ENCODE measurements around the gene WNT7A.
"Not testable (repeated sequence)": the region's sequence is repeated elsewhere in the genome, so short reads cannot be mapped to it uniquely, and the experiment has no call there.

WNT7A gene

GRCh38 chr3:13860001-13860400 lies 19.9 kb downstream of the WNT7A start:
- DNase-seq (ENCODE audit: insufficient read length) (no peak), FAIRE-seq (no peak)
- TF ChIP-seq TAF1 (IDR thresholded peaks at IDR 0.05; ENCODE audit: borderline replicate concordance, low read depth, low read length), result no peak
- TF ChIP-seq POLR2AphosphoS5 (IDR thresholded peaks at IDR 0.05; ENCODE audit: low read depth, low read length), result no peak
- TF ChIP-seq POLR2A (IDR thresholded peaks at IDR 0.05; ENCODE audit: low read depth, low read length), result no peak

GRCh38 chr3:13858768-13859520 lies 20.9 kb downstream of the WNT7A start:
- no peak for FAIRE-seq

GRCh38 chr3:13857702-13858380 lies 22.0 kb downstream of the WNT7A start:
- FAIRE-seq, result no peak
- TF ChIP-seq POLR2AphosphoS5 (IDR thresholded peaks at IDR 0.05; ENCODE audit: low read depth, low read length), result no peak
- no peak for TF ChIP-seq POLR2A (IDR thresholded peaks at IDR 0.05; ENCODE audit: low read depth, low read length)
- no peak for TF ChIP-seq TAF1 (IDR thresholded peaks at IDR 0.05; ENCODE audit: borderline replicate concordance, low read depth, low read length)

More at GRCh38 chr3:13858768-13859520, 20.9 kb downstream of the WNT7A start:
- TF ChIP-seq POLR2AphosphoS5 (IDR thresholded peaks at IDR 0.05; ENCODE audit: low read depth, low read length) (no peak), TAF1 (IDR thresholded peaks at IDR 0.05; ENCODE audit: borderline replicate concordance, low read depth, low read length) (no peak), POLR2A (IDR thresholded peaks at IDR 0.05; ENCODE audit: low read depth, low read length) (no peak)
- no peak for DNase-seq (ENCODE audit: insufficient read length)

GRCh38 chr3:13856628-13857027 lies 23.2 kb downstream of the WNT7A start:
- not testable (repeated sequence) for DNase-seq (ENCODE audit: insufficient read length); FAIRE-seq

More at GRCh38 chr3:13857702-13858380, 22.0 kb downstream of the WNT7A start:
- no peak for DNase-seq (ENCODE audit: insufficient read length)

- FAIRE-seq (no peak), DNase-seq (ENCODE audit: insufficient read length) (no peak)
- TF ChIP-seq TAF1 (IDR thresholded peaks at IDR 0.05; ENCODE audit: borderline replicate concordance, low read depth, low read length), result no peak
- no peak for TF ChIP-seq POLR2A (IDR thresholded peaks at IDR 0.05; ENCODE audit: low read depth, low read length)
- no peak for TF ChIP-seq POLR2AphosphoS5 (IDR thresholded peaks at IDR 0.05; ENCODE audit: low read depth, low read length)
These were observed 23.9 kb downstream of the WNT7A start for GRCh38 chr3:13856006-13856405.

- DNase-seq (ENCODE audit: insufficient read length), result no peak
- FAIRE-seq, result no peak
These were observed 25.4 kb downstream of the WNT7A start for GRCh38 chr3:13854492-13854891.

GRCh38 chr3:13853978-13854296 lies 25.9 kb downstream of the WNT7A start:
- no peak for TF ChIP-seq TAF1 (IDR thresholded peaks at IDR 0.05; ENCODE audit: borderline replicate concordance, low read depth, low read length)
- TF ChIP-seq POLR2A (IDR thresholded peaks at IDR 0.05; ENCODE audit: low read depth, low read length), result no peak
- TF ChIP-seq POLR2AphosphoS5 (IDR thresholded peaks at IDR 0.05; ENCODE audit: low read depth, low read length), result no peak
- no peak for FAIRE-seq
- no peak for DNase-seq (ENCODE audit: insufficient read length)

More at GRCh38 chr3:13854492-13854891, 25.4 kb downstream of the WNT7A start:
- TF ChIP-seq POLR2AphosphoS5 (IDR thresholded peaks at IDR 0.05; ENCODE audit: low read depth, low read length) (no peak), TAF1 (IDR thresholded peaks at IDR 0.05; ENCODE audit: borderline replicate concordance, low read depth, low read length) (no peak), POLR2A (IDR thresholded peaks at IDR 0.05; ENCODE audit: low read depth, low read length) (no peak)

GRCh38 chr3:13853256-13853977 lies 26.5 kb downstream of the WNT7A start:
- DNase-seq (ENCODE audit: insufficient read length), result no peak
- no peak for FAIRE-seq
- TF ChIP-seq POLR2AphosphoS5 (IDR thresholded peaks at IDR 0.05; ENCODE audit: low read depth, low read length) (no peak), POLR2A (IDR thresholded peaks at IDR 0.05; ENCODE audit: low read depth, low read length) (no peak), TAF1 (IDR thresholded peaks at IDR 0.05; ENCODE audit: borderline replicate concordance, low read depth, low read length) (no peak)

GRCh38 chr3:13852638-13853009 lies 27.2 kb downstream of the WNT7A start:
- FAIRE-seq (no peak), DNase-seq (ENCODE audit: insufficient read length) (no peak)
- TF ChIP-seq POLR2A (IDR thresholded peaks at IDR 0.05; ENCODE audit: low read depth, low read length) (no peak), TAF1 (IDR thresholded peaks at IDR 0.05; ENCODE audit: borderline replicate concordance, low read depth, low read length) (no peak), POLR2AphosphoS5 (IDR thresholded peaks at IDR 0.05; ENCODE audit: low read depth, low read length) (no peak)

GRCh38 chr3:13851997-13852637 lies 27.8 kb downstream of the WNT7A start:
- TF ChIP-seq POLR2AphosphoS5 (IDR thresholded peaks at IDR 0.05; ENCODE audit: low read depth, low read length), result no peak
- no peak for TF ChIP-seq TAF1 (IDR thresholded peaks at IDR 0.05; ENCODE audit: borderline replicate concordance, low read depth, low read length)
- no peak for TF ChIP-seq POLR2A (IDR thresholded peaks at IDR 0.05; ENCODE audit: low read depth, low read length)
- no peak for FAIRE-seq
- no peak for DNase-seq (ENCODE audit: insufficient read length)

GRCh38 chr3:13851091-13851849 lies 28.6 kb downstream of the WNT7A start:
- TF ChIP-seq POLR2A (IDR thresholded peaks at IDR 0.05; ENCODE audit: low read depth, low read length), result no peak
- no peak for TF ChIP-seq TAF1 (IDR thresholded peaks at IDR 0.05; ENCODE audit: borderline replicate concordance, low read depth, low read length)
- TF ChIP-seq POLR2AphosphoS5 (IDR thresholded peaks at IDR 0.05; ENCODE audit: low read depth, low read length), result no peak
- DNase-seq (ENCODE audit: insufficient read length), result no peak
- no peak for FAIRE-seq

All from GM12892 (cell line).